AG10803 (cell line): ENCODE data around the gene SEC14L2.
"Not testable (repeated sequence)": the region's sequence is repeated elsewhere in the genome, so short reads cannot be mapped to it uniquely, and the experiment has no call there.

Experiments
- DNase-seq: peaks from one replicate; pipeline ENCODE4 v3.0.0; 2010; ENCODE audit warnings: low read depth
- H3K4me3 ChIP-seq: 2 replicates; pipeline ENCODE4 v1.5.1; 2011; ENCODE audit warnings: mild to moderate bottlenecking, low read length, control low read depth
- CTCF ChIP-seq: conservative IDR thresholded peaks from 2 replicates; pipeline ENCODE4 v1.5.1; 2011; ENCODE audit warnings: mild to moderate bottlenecking, low read length, control low read depth, inconsistent platforms

The SEC14L2 gene

GRCh38 chr22:30393885-30394284 is 2.9 kb upstream of the SEC14L2 start:
- TF ChIP-seq CTCF, result no peak
- DNase-seq, result no peak

GRCh38 chr22:30397656-30398635 is 1.1 kb downstream of the SEC14L2 start:
- peak overlapping the region; percentile 83 for H3K4me3 ChIP-seq
- no peak for DNase-seq
- TF ChIP-seq CTCF, result no peak

More at GRCh38 chr22:30393885-30394284, 2.9 kb upstream of the SEC14L2 start:
- H3K4me3 ChIP-seq, result no peak overlapping the region

GRCh38 chr22:30398685-30399680 is 2.2 kb downstream of the SEC14L2 start:
- peak overlapping the region; percentile 83; the same call in 1 of the 2 replicates for H3K4me3 ChIP-seq
- no peak for TF ChIP-seq CTCF
- DNase-seq, result no peak

GRCh38 chr22:30399718-30400117 is 2.9 kb downstream of the SEC14L2 start:
- no peak for DNase-seq
- no peak overlapping the region for H3K4me3 ChIP-seq
- TF ChIP-seq CTCF, result no peak

GRCh38 chr22:30400159-30400558 is 3.3 kb downstream of the SEC14L2 start:
- TF ChIP-seq CTCF, result no peak
- DNase-seq, result no peak
- H3K4me3 ChIP-seq, result no peak overlapping the region

GRCh38 chr22:30401024-30401423 is 4.2 kb downstream of the SEC14L2 start:
- not testable (repeated sequence) for H3K4me3 ChIP-seq, DNase-seq
